ENCODE measurements around the gene NR1I2. TPM values are rescaled to one million over a fixed set of nuclear protein-coding genes. Genes with fewer than 3 reads are reported as not detected.

The NR1I2 gene
- total RNA-seq, 1 donor from 2014 or later: 0.11 TPM

- Mint-ChIP-seq H3K4me1 (ENCODE audit: low read depth) (peaks cover 8% of the 10 kb centered on the region), H3K27ac (no peak overlapping the region), H3K36me3 (ENCODE audit: low read depth) (peaks cover 16% of the 10 kb centered on the region), H3K4me3 (ENCODE audit: low read depth) (no peak overlapping the region), H3K27me3 (ENCODE audit: low read depth) (no peaks in the 10 kb centered on the region), H3K9me3 (no peaks in the 10 kb centered on the region)
- DNase-seq (ENCODE audit: low spot score): no peak
- intact Hi-C loops (cut with micrococcal nuclease): no loop called here
Observed at GRCh38 chr3:119835556-119835955, 53.7 kb downstream of the NR1I2 start.

- peaks cover 43% of the 10 kb centered on the region for H3K36me3 Mint-ChIP-seq (ENCODE audit: low read depth)
- no peak overlapping the region for H3K4me3 Mint-ChIP-seq (ENCODE audit: low read depth)
- no peak overlapping the region for H3K27ac Mint-ChIP-seq
- DNase-seq (ENCODE audit: low spot score): no peak
- H3K27me3 Mint-ChIP-seq (ENCODE audit: low read depth): no peaks in the 10 kb centered on the region
- H3K9me3 Mint-ChIP-seq: peaks cover 6% of the 10 kb centered on the region
- no peaks in the 10 kb centered on the region for H3K4me1 Mint-ChIP-seq (ENCODE audit: low read depth)
- intact Hi-C loops (cut with micrococcal nuclease): no loop called here
Observed at GRCh38 chr3:119841808-119842471, 60.0 kb downstream of the NR1I2 start.

DNA sequence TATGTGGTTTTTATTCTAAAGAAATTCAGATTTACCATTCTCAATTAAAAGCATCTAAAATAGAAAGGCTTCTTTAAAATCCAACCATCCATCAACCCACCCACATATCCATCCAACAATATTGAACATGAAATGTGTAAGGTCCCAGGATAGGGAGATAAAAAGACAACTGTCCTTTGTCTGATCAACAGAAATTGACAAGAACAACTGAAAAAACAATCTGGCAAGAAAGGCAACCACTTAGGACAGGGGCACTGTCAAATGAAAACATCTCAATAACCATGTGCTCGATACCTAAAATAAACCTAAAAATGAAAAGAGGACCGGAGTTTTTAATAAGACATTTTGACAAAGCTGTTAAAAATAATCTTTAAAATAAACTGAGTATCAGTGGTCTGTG lies 67.2 kb downstream of the NR1I2 start:
- peaks cover 50% of the 10 kb centered on the region for H3K36me3 Mint-ChIP-seq (ENCODE audit: low read depth)
- H3K4me3 Mint-ChIP-seq (ENCODE audit: low read depth): no peak overlapping the region
- H3K27me3 Mint-ChIP-seq (ENCODE audit: low read depth): no peaks in the 10 kb centered on the region
- H3K27ac Mint-ChIP-seq: no peak overlapping the region
- DNase-seq (ENCODE audit: low spot score): no peak
- intact Hi-C loops (cut with micrococcal nuclease): no loop called here
- peaks cover 2% of the 10 kb centered on the region for H3K9me3 Mint-ChIP-seq
- H3K4me1 Mint-ChIP-seq (ENCODE audit: low read depth): no peaks in the 10 kb centered on the region

- DNase-seq (ENCODE audit: low spot score): no peak
- peaks cover 76% of the 10 kb centered on the region for H3K36me3 Mint-ChIP-seq (ENCODE audit: low read depth)
Observed at GRCh38 chr3:119856695-119857094, 74.8 kb downstream of the NR1I2 start.

GRCh38 chr3:119858957-119859356 lies 77.1 kb downstream of the NR1I2 start:
- intact Hi-C loops (cut with micrococcal nuclease): no loop called here
- DNase-seq (ENCODE audit: low spot score): no peak
- no peak overlapping the region for H3K27ac Mint-ChIP-seq
- H3K4me1 Mint-ChIP-seq (ENCODE audit: low read depth): no peaks in the 10 kb centered on the region
- no peak overlapping the region for H3K4me3 Mint-ChIP-seq (ENCODE audit: low read depth)
- peaks cover 81% of the 10 kb centered on the region for H3K36me3 Mint-ChIP-seq (ENCODE audit: low read depth)
- peaks cover 20% of the 10 kb centered on the region for H3K9me3 Mint-ChIP-seq
- no peaks in the 10 kb centered on the region for H3K27me3 Mint-ChIP-seq (ENCODE audit: low read depth)

More at GRCh38 chr3:119856695-119857094, 74.8 kb downstream of the NR1I2 start:
- Mint-ChIP-seq H3K27ac (no peak overlapping the region), H3K4me1 (ENCODE audit: low read depth) (no peaks in the 10 kb centered on the region), H3K27me3 (ENCODE audit: low read depth) (no peaks in the 10 kb centered on the region), H3K4me3 (ENCODE audit: low read depth) (no peak overlapping the region), H3K9me3 (peaks cover 20% of the 10 kb centered on the region)
- intact Hi-C loops (cut with micrococcal nuclease): no loop called here

- DNase-seq (ENCODE audit: low spot score): no peak
- peaks cover 18% of the 10 kb centered on the region for H3K9me3 Mint-ChIP-seq
- no peaks in the 10 kb centered on the region for H3K4me1 Mint-ChIP-seq (ENCODE audit: low read depth)
- H3K4me3 Mint-ChIP-seq (ENCODE audit: low read depth): no peak overlapping the region
- intact Hi-C loops (cut with micrococcal nuclease): no loop called here
- no peak overlapping the region for H3K27ac Mint-ChIP-seq
- H3K27me3 Mint-ChIP-seq (ENCODE audit: low read depth): no peaks in the 10 kb centered on the region
- peaks cover 75% of the 10 kb centered on the region for H3K36me3 Mint-ChIP-seq (ENCODE audit: low read depth)
Observed at GRCh38 chr3:119859728-119860127, 77.8 kb downstream of the NR1I2 start.

GRCh38 chr3:119861681-119862080 lies 79.8 kb downstream of the NR1I2 start:
- intact Hi-C loops (cut with micrococcal nuclease): no loop called here
- no peak overlapping the region for H3K27ac Mint-ChIP-seq

DNA sequence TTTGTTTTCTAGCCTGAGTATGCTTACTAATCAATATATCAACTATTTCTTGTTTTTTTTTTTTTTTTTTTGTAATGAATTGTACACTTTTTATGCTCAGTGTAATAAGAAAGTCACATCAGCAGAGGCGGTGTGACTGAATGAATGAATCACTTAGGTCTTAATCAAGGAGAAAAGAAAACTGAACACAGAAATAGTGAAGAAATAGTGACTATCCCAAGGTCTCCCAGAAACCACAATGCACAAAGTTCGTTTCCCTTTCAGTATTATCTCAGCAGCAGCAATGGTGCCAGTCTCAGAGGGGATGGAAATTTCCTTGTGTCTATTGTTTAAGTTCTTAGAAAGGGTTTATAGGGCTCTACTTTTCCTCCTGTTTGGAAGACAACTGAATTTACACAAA lies 80.7 kb downstream of the NR1I2 start:
- peaks cover 6% of the 10 kb centered on the region for H3K9me3 Mint-ChIP-seq
- DNase-seq (ENCODE audit: low spot score): no peak
- no peak overlapping the region for H3K4me3 Mint-ChIP-seq (ENCODE audit: low read depth)
- intact Hi-C loops (cut with micrococcal nuclease): no loop called here
- H3K36me3 Mint-ChIP-seq (ENCODE audit: low read depth): peaks cover 56% of the 10 kb centered on the region
- no peak overlapping the region for H3K27ac Mint-ChIP-seq
- H3K27me3 Mint-ChIP-seq (ENCODE audit: low read depth): no peaks in the 10 kb centered on the region
- no peaks in the 10 kb centered on the region for H3K4me1 Mint-ChIP-seq (ENCODE audit: low read depth)

More at GRCh38 chr3:119861681-119862080, 79.8 kb downstream of the NR1I2 start:
- Mint-ChIP-seq H3K4me1 (ENCODE audit: low read depth) (no peaks in the 10 kb centered on the region), H3K4me3 (ENCODE audit: low read depth) (no peak overlapping the region), H3K27me3 (ENCODE audit: low read depth) (no peaks in the 10 kb centered on the region), H3K36me3 (ENCODE audit: low read depth) (peaks cover 65% of the 10 kb centered on the region), H3K9me3 (peaks cover 6% of the 10 kb centered on the region)
- no peak for DNase-seq (ENCODE audit: low spot score)

DNA sequence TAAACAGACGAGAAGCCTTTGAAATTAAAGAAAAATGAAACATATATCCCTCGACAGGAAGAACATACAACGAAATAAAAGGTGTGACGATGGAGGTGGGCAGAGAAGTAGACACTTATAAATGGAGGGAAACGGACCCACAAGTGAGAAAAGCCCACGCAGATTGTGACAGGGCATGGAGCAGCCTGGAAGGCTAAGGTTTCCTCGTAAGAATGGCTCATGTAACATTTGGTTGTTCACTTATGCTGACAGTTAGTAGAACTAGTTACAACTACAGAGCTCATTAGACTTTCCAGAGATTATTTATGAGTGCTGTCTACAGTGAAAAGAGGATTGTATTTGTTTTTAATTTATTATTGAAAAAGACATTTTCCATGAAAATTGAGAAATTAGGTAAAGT lies 82.6 kb downstream of the NR1I2 start:
- intact Hi-C loops (cut with micrococcal nuclease): no loop called here
- H3K4me3 Mint-ChIP-seq (ENCODE audit: low read depth): no peak overlapping the region
- no peak overlapping the region for H3K27ac Mint-ChIP-seq
- no peaks in the 10 kb centered on the region for H3K9me3 Mint-ChIP-seq
- H3K27me3 Mint-ChIP-seq (ENCODE audit: low read depth): no peaks in the 10 kb centered on the region
- peaks cover 41% of the 10 kb centered on the region for H3K36me3 Mint-ChIP-seq (ENCODE audit: low read depth)
- DNase-seq (ENCODE audit: low spot score): no peak
- H3K4me1 Mint-ChIP-seq (ENCODE audit: low read depth): no peaks in the 10 kb centered on the region

Other genes starting within 250 kb of the NR1I2 start
- 6.8 TPM in 2 replicates for gene CD80, start 222.5 kb upstream of the NR1I2 start, total RNA-seq
- gene ADPRH, start 202.6 kb upstream of the NR1I2 start, total RNA-seq: 5.5 and 6.3 TPM in 2 replicates
- gene PLA1A, start 184.2 kb upstream of the NR1I2 start, total RNA-seq: not detected in 2 replicates
- 0.74 and 0.94 TPM in 2 replicates for gene POPDC2, start 121.5 kb upstream of the NR1I2 start, total RNA-seq
- 61.2 and 64.9 TPM in 2 replicates for gene COX17, start 104.7 kb upstream of the NR1I2 start, total RNA-seq
- not detected in 2 replicates for gene CFAP91, start 79.1 kb upstream of the NR1I2 start, total RNA-seq